ENCODE measurements around the gene OR10J4. TPM values are rescaled to one million over a fixed set of nuclear protein-coding genes. Genes with fewer than 3 reads are reported as not detected.

Gene OR10J4
- total RNA-seq = not detected in 2 replicates

GRCh38 chr1:159431904-159432303 lies at the start of gene OR10J4:
OR10J4 (plus strand) TSS chr1:159432204.

DNA sequence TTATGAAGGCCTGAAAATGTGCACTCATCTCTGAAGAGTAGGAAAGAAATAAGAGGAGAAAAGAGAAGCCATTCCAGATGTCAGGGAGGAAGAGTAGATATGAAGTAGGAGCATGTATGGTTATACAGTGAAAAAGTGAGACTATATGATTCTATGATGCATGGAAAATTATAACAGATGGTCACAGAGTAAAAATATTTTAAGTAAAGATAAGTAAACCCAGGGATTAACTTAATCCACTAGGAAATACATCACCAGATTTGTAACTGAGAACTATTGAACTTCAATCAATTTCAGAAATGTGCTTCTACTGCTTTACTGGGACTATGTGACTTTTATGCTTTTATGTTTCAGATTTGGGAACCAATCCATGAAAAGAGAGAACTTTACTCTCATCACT lies 7.4 kb downstream of the OR10J4 start, which contains the start of gene OR10J1:
Gene OR10J1 (plus strand): TSS at position 301 of the 400 bp plus-strand sequence. CDS start 70 bp downstream, at position 371.

Other genes starting within 250 kb of the OR10J4 start
- gene ACKR1, start 227.3 kb upstream of the OR10J4 start, total RNA-seq = 7.6 and 11.0 TPM in 2 replicates
- gene FCER1A, start 129.9 kb upstream of the OR10J4 start, total RNA-seq = not detected in 2 replicates
- gene OR10J1, start 7.5 kb downstream of the OR10J4 start, total RNA-seq = not detected in 2 replicates
- gene OR10J5, start 103.8 kb downstream of the OR10J4 start, total RNA-seq = not detected in 2 replicates
- gene APCS, start 155.6 kb downstream of the OR10J4 start, total RNA-seq = not detected in 2 replicates

Measured in cardiac ventricle fibroblast (primary cell).